H9 (cell line): ENCODE measurements around the gene SURF4. TPM values are rescaled to one million over a fixed set of nuclear protein-coding genes. Genes with fewer than 3 reads are reported as not detected.

Experiments
- DNase-seq: peaks from one replicate; pipeline ENCODE4 v3.0.0-alpha.2; 2017
- H2AFZ ChIP-seq: one replicate; pipeline ENCODE4 v1.6.1; 2013; ENCODE audit warnings: mild to moderate bottlenecking, low read length, control low read depth, moderate library complexity
- H2AK5ac ChIP-seq: 2 replicates; pipeline ENCODE4 v1.6.1; 2013; ENCODE audit warnings: low read length, control low read depth, mixed read lengths; ENCODE audit not compliant: insufficient read length
- H2BK120ac ChIP-seq: one replicate; pipeline ENCODE4 v1.6.1; 2013; ENCODE audit warnings: low read depth, mild to moderate bottlenecking, low read length, control low read depth, inconsistent platforms; ENCODE audit not compliant: poor library complexity, severe bottlenecking
- H2BK12ac ChIP-seq: 2 replicates; pipeline ENCODE4 v1.6.1; 2013; ENCODE audit warnings: low read length, control low read depth, mixed read lengths, low read depth; ENCODE audit not compliant: insufficient read length
- H2BK15ac ChIP-seq: 2 replicates; pipeline ENCODE4 v1.6.1; 2013; ENCODE audit warnings: low read depth, low read length, control low read depth
- H2BK20ac ChIP-seq: one replicate; pipeline ENCODE4 v1.6.1; 2013; ENCODE audit warnings: low read depth, mild to moderate bottlenecking, low read length, control low read depth, inconsistent platforms; ENCODE audit not compliant: poor library complexity, severe bottlenecking
- H2BK5ac ChIP-seq: 2 replicates; pipeline ENCODE4 v1.6.1; 2013; ENCODE audit warnings: low read length, control low read depth, mixed read lengths; ENCODE audit not compliant: insufficient read length
- H3K14ac ChIP-seq: 2 replicates; pipeline ENCODE4 v1.6.1; 2013; ENCODE audit warnings: low read length, control low read depth; ENCODE audit not compliant: insufficient read depth
- H3K18ac ChIP-seq: 2 replicates; pipeline ENCODE4 v1.6.1; 2013; ENCODE audit warnings: low read depth, mild to moderate bottlenecking, mixed read lengths, low read length, control low read depth; ENCODE audit not compliant: insufficient read length
- H3K23ac ChIP-seq: 2 replicates; pipeline ENCODE4 v1.6.1; 2013; ENCODE audit warnings: low read length, control low read depth, mixed read lengths, low read depth; ENCODE audit not compliant: insufficient read length
- H3K23me2 ChIP-seq: 2 replicates; pipeline ENCODE4 v1.6.1; 2013; ENCODE audit warnings: low read depth, mild to moderate bottlenecking, mixed read lengths, low read length, control low read depth; ENCODE audit not compliant: insufficient read length, poor library complexity, severe bottlenecking
- H3K27ac ChIP-seq: 2 replicates; pipeline ENCODE4 v1.5.1; 2013; ENCODE audit warnings: low read length, control low read depth, mixed read lengths, low read depth; ENCODE audit not compliant: insufficient read length
- H3K27me3 ChIP-seq: 2 replicates; pipeline ENCODE4 v1.6.1; 2013; ENCODE audit warnings: low read length, control low read depth, inconsistent platforms; ENCODE audit not compliant: insufficient read depth
- H3K4ac ChIP-seq: 2 replicates; pipeline ENCODE4 v1.6.1; 2013; ENCODE audit warnings: low read depth, mild to moderate bottlenecking, control low read depth, inconsistent platforms, low read length, moderate library complexity
- H3K4me1 ChIP-seq: 2 replicates; pipeline ENCODE4 v1.6.1; 2013; ENCODE audit warnings: low read length, control low read depth, inconsistent platforms; ENCODE audit not compliant: insufficient read depth
- H3K4me2 ChIP-seq: 2 replicates; pipeline ENCODE4 v1.6.1; 2013; ENCODE audit warnings: low read length, control low read depth, mixed read lengths; ENCODE audit not compliant: insufficient read length, insufficient read depth
- H3K56ac ChIP-seq: 2 replicates; pipeline ENCODE4 v1.6.1; 2013; ENCODE audit warnings: low read depth, mild to moderate bottlenecking, mixed read lengths, low read length, control low read depth; ENCODE audit not compliant: insufficient read length
- H3K79me1 ChIP-seq: 2 replicates; pipeline ENCODE4 v1.6.1; 2013; ENCODE audit warnings: low read depth, mild to moderate bottlenecking, moderate library complexity, low read length, control low read depth, inconsistent platforms; ENCODE audit not compliant: insufficient read depth, poor library complexity, severe bottlenecking
- H3K79me2 ChIP-seq: 2 replicates; pipeline ENCODE4 v1.6.1; 2013; ENCODE audit warnings: low read length, control low read depth, inconsistent platforms; ENCODE audit not compliant: insufficient read depth
- H3K9ac ChIP-seq: 2 replicates; pipeline ENCODE4 v1.6.1; 2013; ENCODE audit warnings: low read length, control low read depth, mixed read lengths; ENCODE audit not compliant: insufficient read length; ENCODE audit errors: extremely low read depth
- H3K9me3 ChIP-seq: one replicate; pipeline ENCODE4 v1.6.1; 2013; ENCODE audit warnings: low read depth, low read length, inconsistent platforms; ENCODE audit not compliant: control insufficient read depth
- H3T11ph ChIP-seq: one replicate; pipeline ENCODE4 v1.6.1; 2013; ENCODE audit warnings: mild to moderate bottlenecking, low read length, control low read depth, inconsistent platforms
- H4K20me1 ChIP-seq: one replicate; pipeline ENCODE4 v1.6.1; 2013; ENCODE audit not compliant: control insufficient read depth, insufficient read length, insufficient read depth
- H4K5ac ChIP-seq: 2 replicates; pipeline ENCODE4 v1.6.1; 2013; ENCODE audit warnings: low read depth, mild to moderate bottlenecking, mixed read lengths, low read length, control low read depth; ENCODE audit not compliant: insufficient read length
- H4K8ac ChIP-seq: replicated peaks from 2 replicates; pipeline ENCODE4 v1.6.1; 2013; ENCODE audit warnings: low read length, control low read depth, mixed read lengths, low read depth; ENCODE audit not compliant: insufficient read length
- H4K91ac ChIP-seq: 2 replicates; pipeline ENCODE4 v1.6.1; 2013; ENCODE audit warnings: low read depth, mild to moderate bottlenecking, moderate library complexity, mixed read lengths, low read length, control low read depth; ENCODE audit not compliant: insufficient read length
- H3K27ac Mint-ChIP-seq, 3 experiments: 2 replicates in 2 of 3; 3 replicates in 1 of 3; pipeline ENCODE4 v1.8.0; 2020 to 2021; ENCODE audit warnings: mixed read lengths in 3 of 3, mild to moderate bottlenecking in 1 of 3, moderate library complexity in 1 of 3
- H3K27me3 Mint-ChIP-seq: 2 replicates; pipeline ENCODE4 v1.8.0; 2021; ENCODE audit warnings: low read depth, mild to moderate bottlenecking, moderate library complexity, mixed read lengths
- H3K36me3 Mint-ChIP-seq, 3 experiments: 2 replicates in 2 of 3; 3 replicates in 1 of 3; pipeline ENCODE4 v1.8.0; 2020 to 2021; ENCODE audit warnings: low read depth in 3 of 3, mixed read lengths in 3 of 3; ENCODE audit not compliant: insufficient read depth in 1 of 3
- H3K4me1 Mint-ChIP-seq, 2 experiments: 2 replicates each; pipeline ENCODE4 v1.8.0; 2020; ENCODE audit warnings: mixed read lengths in 2 of 2
- H3K4me3 Mint-ChIP-seq, 2 experiments: 2 replicates in 1 of 2; 3 replicates in 1 of 2; pipeline ENCODE4 v1.8.0; 2020 to 2021; ENCODE audit warnings: mild to moderate bottlenecking in 2 of 2, mixed read lengths in 2 of 2, moderate library complexity in 1 of 2
- H3K9me3 Mint-ChIP-seq, 2 experiments: 2 replicates in 1 of 2; 3 replicates in 1 of 2; pipeline ENCODE4 v1.8.0; 2020; ENCODE audit warnings: mild to moderate bottlenecking in 2 of 2, mixed read lengths in 2 of 2, moderate library complexity in 1 of 2
- WGBS: extraction: QIAGEN DNeasy Blood & Tissue Kit; methylation state at CpG from one replicate; pipeline ENCODE4 v1.1.7; 2013; ENCODE audit warnings: missing lambda C conversion rate, low lambda C conversion rate, mixed read lengths; ENCODE audit not compliant: insufficient read length; ENCODE audit errors: extremely low coverage; 5-methylcytosine and 5-hydroxymethylcytosine counted together
- total RNA-seq: library from RNA; stranded (reverse); gene quantifications from 2 replicates; pipeline ENCODE4 v1.2.1, GENCODE V29; 2021
- TF ChIP-seq, protein P1 (sequence below): fragments of 200-600 bp; sonication (generic); conservative IDR thresholded peaks from 3 replicates; pipeline ENCODE4 v1.8.0; 2021; ENCODE audit warnings: antibody characterized with exemption, mild to moderate bottlenecking

The SURF4 gene
- total RNA-seq, 1 experiment from 2014 or later, result 146 TPM

DNA sequence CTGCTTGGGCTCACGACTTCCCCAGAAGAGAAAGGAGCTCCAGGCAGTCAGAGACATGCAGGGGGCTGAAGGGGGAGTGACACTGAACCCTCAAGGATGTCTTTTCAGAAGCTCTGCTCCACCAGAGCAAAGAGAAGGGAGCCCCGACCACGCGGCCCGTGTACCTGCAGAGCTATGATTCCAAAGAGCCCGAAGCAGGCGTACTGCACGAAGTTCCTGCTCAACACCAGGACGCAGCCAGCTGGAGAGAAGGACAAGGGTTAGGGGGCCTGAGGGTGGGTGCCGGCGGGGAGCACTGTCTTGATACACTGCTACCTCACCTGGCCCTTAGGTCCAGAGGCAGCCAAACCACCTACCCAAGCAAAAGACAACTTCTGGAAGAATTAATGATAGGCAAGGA lies 9.4 kb downstream of the SURF4 start:
- TF ChIP-seq, protein P1, sequence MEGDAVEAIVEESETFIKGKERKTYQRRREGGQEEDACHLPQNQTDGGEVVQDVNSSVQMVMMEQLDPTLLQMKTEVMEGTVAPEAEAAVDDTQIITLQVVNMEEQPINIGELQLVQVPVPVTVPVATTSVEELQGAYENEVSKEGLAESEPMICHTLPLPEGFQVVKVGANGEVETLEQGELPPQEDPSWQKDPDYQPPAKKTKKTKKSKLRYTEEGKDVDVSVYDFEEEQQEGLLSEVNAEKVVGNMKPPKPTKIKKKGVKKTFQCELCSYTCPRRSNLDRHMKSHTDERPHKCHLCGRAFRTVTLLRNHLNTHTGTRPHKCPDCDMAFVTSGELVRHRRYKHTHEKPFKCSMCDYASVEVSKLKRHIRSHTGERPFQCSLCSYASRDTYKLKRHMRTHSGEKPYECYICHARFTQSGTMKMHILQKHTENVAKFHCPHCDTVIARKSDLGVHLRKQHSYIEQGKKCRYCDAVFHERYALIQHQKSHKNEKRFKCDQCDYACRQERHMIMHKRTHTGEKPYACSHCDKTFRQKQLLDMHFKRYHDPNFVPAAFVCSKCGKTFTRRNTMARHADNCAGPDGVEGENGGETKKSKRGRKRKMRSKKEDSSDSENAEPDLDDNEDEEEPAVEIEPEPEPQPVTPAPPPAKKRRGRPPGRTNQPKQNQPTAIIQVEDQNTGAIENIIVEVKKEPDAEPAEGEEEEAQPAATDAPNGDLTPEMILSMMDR, result no peak
- Histone ChIP-seq H3K27me3 (no peaks in the 10 kb centered on the region), H3K79me2 (peaks cover 32% of the 10 kb centered on the region; the same call in 1 of the 2 replicates), H4K5ac (no peak overlapping the region), H3K4me1 (no peaks in the 10 kb centered on the region), H3K27ac (no peak overlapping the region), H2BK120ac (no peak overlapping the region), H3K9ac (no peak overlapping the region), H2AFZ (no peak overlapping the region), H3K14ac (no peak overlapping the region), H3T11ph (no peak overlapping the region), H3K23me2 (no peaks in the 10 kb centered on the region), H3K56ac (no peak overlapping the region), H4K91ac (no peak overlapping the region), H3K18ac (no peak overlapping the region), H2AK5ac (no peak overlapping the region), H2BK5ac (no peak overlapping the region), H3K9me3 (no peaks in the 10 kb centered on the region), H3K4me2 (no peak overlapping the region), H2BK20ac (no peak overlapping the region), H3K79me1 (peaks cover 18% of the 10 kb centered on the region), H4K20me1 (no peaks in the 10 kb centered on the region), H4K8ac (no peak overlapping the region), H3K4ac (no peak overlapping the region), H2BK12ac (no peak overlapping the region), H3K23ac (no peak overlapping the region), H2BK15ac (no peak overlapping the region)
- WGBS, result no CpG with 5 or more reads among the region's 11 CpGs
- Mint-ChIP-seq H3K4me3 (no peak overlapping the region), H3K4me1 (no peaks in the 10 kb centered on the region), H3K27ac (no peak overlapping the region), H3K36me3 (peaks cover 36 to 90% (median 78%) of the 10 kb centered on the region in 3 experiments; a peak in 6 of 7 replicates), H3K27me3 (no peaks in the 10 kb centered on the region; the same call in 1 of the 2 replicates), H3K9me3 (no peaks in the 10 kb centered on the region)
- no peak for DNase-seq
